Measurements from ENCODE around the gene GABRG3. TPM values are rescaled to one million over a fixed set of nuclear protein-coding genes. Genes with fewer than 3 reads are reported as not detected.

Gene GABRG3
- total and polyA plus RNA-seq, 2 experiments from 2014 or later: 0.10 to 1.4 TPM

DNA sequence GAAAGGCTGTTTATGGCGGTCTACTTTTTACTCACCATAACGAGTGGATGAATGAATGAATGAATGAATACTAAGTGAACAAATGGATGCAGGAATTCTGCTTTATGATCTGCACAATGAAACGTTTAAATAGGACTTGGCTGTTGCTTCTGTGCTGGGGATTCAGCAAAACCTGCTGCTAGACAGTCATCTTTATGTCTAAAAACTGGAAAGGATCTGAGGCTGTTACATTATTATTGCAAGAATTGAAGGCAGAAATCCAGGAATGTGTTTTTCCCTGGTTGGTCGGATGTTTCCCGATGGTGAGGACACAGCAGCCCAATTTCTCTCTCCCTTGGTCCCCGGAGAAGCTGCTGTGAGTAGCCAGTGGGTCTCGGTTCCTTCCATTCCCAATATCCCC is 94.2 kb downstream of the GABRG3 start (continued):
- TF ChIP-seq, protein P1, sequence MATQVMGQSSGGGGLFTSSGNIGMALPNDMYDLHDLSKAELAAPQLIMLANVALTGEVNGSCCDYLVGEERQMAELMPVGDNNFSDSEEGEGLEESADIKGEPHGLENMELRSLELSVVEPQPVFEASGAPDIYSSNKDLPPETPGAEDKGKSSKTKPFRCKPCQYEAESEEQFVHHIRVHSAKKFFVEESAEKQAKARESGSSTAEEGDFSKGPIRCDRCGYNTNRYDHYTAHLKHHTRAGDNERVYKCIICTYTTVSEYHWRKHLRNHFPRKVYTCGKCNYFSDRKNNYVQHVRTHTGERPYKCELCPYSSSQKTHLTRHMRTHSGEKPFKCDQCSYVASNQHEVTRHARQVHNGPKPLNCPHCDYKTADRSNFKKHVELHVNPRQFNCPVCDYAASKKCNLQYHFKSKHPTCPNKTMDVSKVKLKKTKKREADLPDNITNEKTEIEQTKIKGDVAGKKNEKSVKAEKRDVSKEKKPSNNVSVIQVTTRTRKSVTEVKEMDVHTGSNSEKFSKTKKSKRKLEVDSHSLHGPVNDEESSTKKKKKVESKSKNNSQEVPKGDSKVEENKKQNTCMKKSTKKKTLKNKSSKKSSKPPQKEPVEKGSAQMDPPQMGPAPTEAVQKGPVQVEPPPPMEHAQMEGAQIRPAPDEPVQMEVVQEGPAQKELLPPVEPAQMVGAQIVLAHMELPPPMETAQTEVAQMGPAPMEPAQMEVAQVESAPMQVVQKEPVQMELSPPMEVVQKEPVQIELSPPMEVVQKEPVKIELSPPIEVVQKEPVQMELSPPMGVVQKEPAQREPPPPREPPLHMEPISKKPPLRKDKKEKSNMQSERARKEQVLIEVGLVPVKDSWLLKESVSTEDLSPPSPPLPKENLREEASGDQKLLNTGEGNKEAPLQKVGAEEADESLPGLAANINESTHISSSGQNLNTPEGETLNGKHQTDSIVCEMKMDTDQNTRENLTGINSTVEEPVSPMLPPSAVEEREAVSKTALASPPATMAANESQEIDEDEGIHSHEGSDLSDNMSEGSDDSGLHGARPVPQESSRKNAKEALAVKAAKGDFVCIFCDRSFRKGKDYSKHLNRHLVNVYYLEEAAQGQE (IDR thresholded peaks at IDR 0.05; ENCODE audit: unreplicated experiment): no peak
- TF ChIP-seq, protein P2, sequence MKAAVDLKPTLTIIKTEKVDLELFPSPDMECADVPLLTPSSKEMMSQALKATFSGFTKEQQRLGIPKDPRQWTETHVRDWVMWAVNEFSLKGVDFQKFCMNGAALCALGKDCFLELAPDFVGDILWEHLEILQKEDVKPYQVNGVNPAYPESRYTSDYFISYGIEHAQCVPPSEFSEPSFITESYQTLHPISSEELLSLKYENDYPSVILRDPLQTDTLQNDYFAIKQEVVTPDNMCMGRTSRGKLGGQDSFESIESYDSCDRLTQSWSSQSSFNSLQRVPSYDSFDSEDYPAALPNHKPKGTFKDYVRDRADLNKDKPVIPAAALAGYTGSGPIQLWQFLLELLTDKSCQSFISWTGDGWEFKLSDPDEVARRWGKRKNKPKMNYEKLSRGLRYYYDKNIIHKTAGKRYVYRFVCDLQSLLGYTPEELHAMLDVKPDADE (IDR thresholded peaks at IDR 0.05): no peak
- no peak for TF ChIP-seq ZNF114 (CRISPR knock-in tag; IDR thresholded peaks at IDR 0.05)
- TF ChIP-seq CREB1 (CRISPR knock-in tag; IDR thresholded peaks at IDR 0.05; ENCODE audit: low read depth): no peak
- no peak for TF ChIP-seq EZH2phosphoT487 (IDR thresholded peaks at IDR 0.05; ENCODE audit: unreplicated experiment)

DNA sequence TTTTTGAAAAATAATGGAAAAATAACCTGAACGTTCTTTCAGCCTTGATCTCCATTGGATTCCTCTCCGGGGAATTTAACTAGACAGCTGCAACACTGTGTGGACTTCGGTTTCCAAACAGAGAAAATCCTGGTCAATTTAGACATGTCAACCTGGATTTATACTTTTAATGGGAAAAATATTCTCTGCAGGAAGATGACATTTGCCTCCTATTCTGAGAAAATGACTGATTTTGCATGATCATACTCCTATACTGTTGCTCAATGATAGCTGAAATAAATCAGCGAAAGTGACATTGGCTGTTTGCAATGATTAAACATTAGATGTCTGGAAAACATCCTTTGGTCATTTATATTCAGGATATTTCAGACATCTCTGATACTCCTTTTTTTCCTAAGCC is 94.8 kb downstream of the GABRG3 start:
- Mint-ChIP-seq H3K27ac (no peak overlapping the region), H3K9me3 (peaks cover 10% of the 10 kb centered on the region; the same call in 2 of the 3 replicates), H3K27me3 (ENCODE audit: insufficient read depth, low read depth, poor library complexity) (peaks cover 3% of the 10 kb centered on the region), H3K36me3 (ENCODE audit: low read depth) (peaks cover 11% of the 10 kb centered on the region), H3K4me3 (no peak overlapping the region), H3K4me1 (peaks cover 12% of the 10 kb centered on the region)
- ATAC-seq: no peak
- no peak for DNase-seq (ENCODE audit: low spot score)
- Histone ChIP-seq H3K36me3 (ENCODE audit: insufficient read depth) (no peaks in the 10 kb centered on the region), H2AFZ (no peak overlapping the region), H4K20me1 (replicated peaks; ENCODE audit: insufficient read depth) (no peaks in the 10 kb centered on the region), H3K4me1 (ENCODE audit: insufficient read depth) (peaks cover 6% of the 10 kb centered on the region), H3K4me3 (no peak overlapping the region), H3K27ac (ENCODE audit: low read depth) (no peak overlapping the region), H3K9me2 (ENCODE audit: insufficient read depth) (0 out of 2 replicates have a peak, but pooled peaks cover 2% of the 10 kb centered on the region), H3K79me2 (replicated peaks; ENCODE audit: insufficient read depth) (no peaks in the 10 kb centered on the region), H3K4me2 (no peak overlapping the region), H3K27me3 (ENCODE audit: insufficient read depth) (no peaks in the 10 kb centered on the region), H3F3A (replicated peaks; ENCODE audit: low read depth) (no peaks in the 10 kb centered on the region)
- TF ChIP-seq ZNF114 (CRISPR knock-in tag; IDR thresholded peaks at IDR 0.05) (no peak), ZNF331 (CRISPR knock-in tag; IDR thresholded peaks at IDR 0.05; ENCODE audit: low read depth) (no peak), POLR2AphosphoS5 (IDR thresholded peaks at IDR 0.05; ENCODE audit: low read depth) (no peak), EZH2 (IDR thresholded peaks at IDR 0.05; ENCODE audit: low read depth, unreplicated experiment) (no peak), CREB1 (CRISPR knock-in tag; IDR thresholded peaks at IDR 0.05; ENCODE audit: low read depth) (no peak)
- TF ChIP-seq, protein P3, sequence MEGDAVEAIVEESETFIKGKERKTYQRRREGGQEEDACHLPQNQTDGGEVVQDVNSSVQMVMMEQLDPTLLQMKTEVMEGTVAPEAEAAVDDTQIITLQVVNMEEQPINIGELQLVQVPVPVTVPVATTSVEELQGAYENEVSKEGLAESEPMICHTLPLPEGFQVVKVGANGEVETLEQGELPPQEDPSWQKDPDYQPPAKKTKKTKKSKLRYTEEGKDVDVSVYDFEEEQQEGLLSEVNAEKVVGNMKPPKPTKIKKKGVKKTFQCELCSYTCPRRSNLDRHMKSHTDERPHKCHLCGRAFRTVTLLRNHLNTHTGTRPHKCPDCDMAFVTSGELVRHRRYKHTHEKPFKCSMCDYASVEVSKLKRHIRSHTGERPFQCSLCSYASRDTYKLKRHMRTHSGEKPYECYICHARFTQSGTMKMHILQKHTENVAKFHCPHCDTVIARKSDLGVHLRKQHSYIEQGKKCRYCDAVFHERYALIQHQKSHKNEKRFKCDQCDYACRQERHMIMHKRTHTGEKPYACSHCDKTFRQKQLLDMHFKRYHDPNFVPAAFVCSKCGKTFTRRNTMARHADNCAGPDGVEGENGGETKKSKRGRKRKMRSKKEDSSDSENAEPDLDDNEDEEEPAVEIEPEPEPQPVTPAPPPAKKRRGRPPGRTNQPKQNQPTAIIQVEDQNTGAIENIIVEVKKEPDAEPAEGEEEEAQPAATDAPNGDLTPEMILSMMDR (conservative IDR thresholded peaks at IDR 0.05; ENCODE audit: low read depth in 2 of 2): no peak
- TF ChIP-seq, protein P4, sequence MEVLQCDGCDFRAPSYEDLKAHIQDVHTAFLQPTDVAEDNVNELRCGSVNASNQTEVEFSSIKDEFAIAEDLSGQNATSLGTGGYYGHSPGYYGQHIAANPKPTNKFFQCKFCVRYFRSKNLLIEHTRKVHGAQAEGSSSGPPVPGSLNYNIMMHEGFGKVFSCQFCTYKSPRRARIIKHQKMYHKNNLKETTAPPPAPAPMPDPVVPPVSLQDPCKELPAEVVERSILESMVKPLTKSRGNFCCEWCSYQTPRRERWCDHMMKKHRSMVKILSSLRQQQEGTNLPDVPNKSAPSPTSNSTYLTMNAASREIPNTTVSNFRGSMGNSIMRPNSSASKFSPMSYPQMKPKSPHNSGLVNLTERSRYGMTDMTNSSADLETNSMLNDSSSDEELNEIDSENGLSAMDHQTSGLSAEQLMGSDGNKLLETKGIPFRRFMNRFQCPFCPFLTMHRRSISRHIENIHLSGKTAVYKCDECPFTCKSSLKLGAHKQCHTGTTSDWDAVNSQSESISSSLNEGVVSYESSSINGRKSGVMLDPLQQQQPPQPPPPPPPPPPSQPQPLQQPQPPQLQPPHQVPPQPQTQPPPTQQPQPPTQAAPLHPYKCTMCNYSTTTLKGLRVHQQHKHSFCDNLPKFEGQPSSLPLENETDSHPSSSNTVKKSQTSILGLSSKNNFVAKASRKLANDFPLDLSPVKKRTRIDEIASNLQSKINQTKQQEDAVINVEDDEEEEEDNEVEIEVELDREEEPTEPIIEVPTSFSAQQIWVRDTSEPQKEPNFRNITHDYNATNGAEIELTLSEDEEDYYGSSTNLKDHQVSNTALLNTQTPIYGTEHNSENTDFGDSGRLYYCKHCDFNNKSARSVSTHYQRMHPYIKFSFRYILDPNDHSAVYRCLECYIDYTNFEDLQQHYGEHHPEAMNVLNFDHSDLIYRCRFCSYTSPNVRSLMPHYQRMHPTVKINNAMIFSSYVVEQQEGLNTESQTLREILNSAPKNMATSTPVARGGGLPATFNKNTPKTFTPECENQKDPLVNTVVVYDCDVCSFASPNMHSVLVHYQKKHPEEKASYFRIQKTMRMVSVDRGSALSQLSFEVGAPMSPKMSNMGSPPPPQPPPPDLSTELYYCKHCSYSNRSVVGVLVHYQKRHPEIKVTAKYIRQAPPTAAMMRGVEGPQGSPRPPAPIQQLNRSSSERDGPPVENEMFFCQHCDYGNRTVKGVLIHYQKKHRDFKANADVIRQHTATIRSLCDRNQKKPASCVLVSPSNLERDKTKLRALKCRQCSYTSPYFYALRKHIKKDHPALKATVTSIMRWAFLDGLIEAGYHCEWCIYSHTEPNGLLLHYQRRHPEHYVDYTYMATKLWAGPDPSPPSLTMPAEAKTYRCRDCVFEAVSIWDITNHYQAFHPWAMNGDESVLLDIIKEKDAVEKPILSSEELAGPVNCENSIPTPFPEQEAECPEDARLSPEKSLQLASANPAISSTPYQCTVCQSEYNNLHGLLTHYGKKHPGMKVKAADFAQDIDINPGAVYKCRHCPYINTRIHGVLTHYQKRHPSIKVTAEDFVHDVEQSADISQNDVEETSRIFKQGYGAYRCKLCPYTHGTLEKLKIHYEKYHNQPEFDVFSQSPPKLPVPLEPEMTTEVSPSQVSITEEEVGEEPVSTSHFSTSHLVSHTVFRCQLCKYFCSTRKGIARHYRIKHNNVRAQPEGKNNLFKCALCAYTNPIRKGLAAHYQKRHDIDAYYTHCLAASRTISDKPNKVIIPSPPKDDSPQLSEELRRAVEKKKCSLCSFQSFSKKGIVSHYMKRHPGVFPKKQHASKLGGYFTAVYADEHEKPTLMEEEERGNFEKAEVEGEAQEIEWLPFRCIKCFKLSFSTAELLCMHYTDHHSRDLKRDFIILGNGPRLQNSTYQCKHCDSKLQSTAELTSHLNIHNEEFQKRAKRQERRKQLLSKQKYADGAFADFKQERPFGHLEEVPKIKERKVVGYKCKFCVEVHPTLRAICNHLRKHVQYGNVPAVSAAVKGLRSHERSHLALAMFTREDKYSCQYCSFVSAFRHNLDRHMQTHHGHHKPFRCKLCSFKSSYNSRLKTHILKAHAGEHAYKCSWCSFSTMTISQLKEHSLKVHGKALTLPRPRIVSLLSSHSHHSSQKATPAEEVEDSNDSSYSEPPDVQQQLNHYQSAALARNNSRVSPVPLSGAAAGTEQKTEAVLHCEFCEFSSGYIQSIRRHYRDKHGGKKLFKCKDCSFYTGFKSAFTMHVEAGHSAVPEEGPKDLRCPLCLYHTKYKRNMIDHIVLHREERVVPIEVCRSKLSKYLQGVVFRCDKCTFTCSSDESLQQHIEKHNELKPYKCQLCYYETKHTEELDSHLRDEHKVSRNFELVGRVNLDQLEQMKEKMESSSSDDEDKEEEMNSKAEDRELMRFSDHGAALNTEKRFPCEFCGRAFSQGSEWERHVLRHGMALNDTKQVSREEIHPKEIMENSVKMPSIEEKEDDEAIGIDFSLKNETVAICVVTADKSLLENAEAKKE (CRISPR knock-in tag; IDR thresholded peaks at IDR 0.05): no peak

Measured in GM23338 (cell line).